Tibial artery (tissue), 4 donors: Measurements from ENCODE around the gene CST8.

Experiments used
- DNase-seq, 2 donors: peaks; one replicate each; pipeline ENCODE4 v3.0.0-alpha.2; 2019
- H3K27ac ChIP-seq, 2 donors: fragments of 200-600 bp; sonication (generic) in 1 of 2; 1 replicate in 1 of 2; 2 replicates in 1 of 2; pipeline ENCODE4 v1.5.1; 2018 to 2019; ENCODE audit warnings: mild to moderate bottlenecking in 1 of 2
- H3K27me3 ChIP-seq, 2 donors: fragments of 200-600 bp; sonication (generic) in 1 of 2; one replicate each; pipeline versions ENCODE4 v1.5.1 to v1.6.0; 2016 to 2019
- H3K36me3 ChIP-seq, 3 donors: fragments of 200-600 bp; sonication (generic) in 2 of 3; one replicate each; pipeline ENCODE4 v1.5.1; 2016 to 2019; ENCODE audit warnings: mild to moderate bottlenecking in 2 of 3
- H3K4me1 ChIP-seq, 4 donors: fragments of 200-600 bp; sonication (generic) in 2 of 4; 1 replicate in 3 of 4; 2 replicates in 1 of 4; pipeline ENCODE4 v1.5.1; 2016 to 2019
- H3K4me3 ChIP-seq, 2 donors: fragments of 200-600 bp; sonication (generic) in 1 of 2; 1 replicate in 1 of 2; 2 replicates in 1 of 2; pipeline ENCODE4 v1.5.1; 2018 to 2019; ENCODE audit warnings: mild to moderate bottlenecking in 2 of 2
- H3K9me3 ChIP-seq, 3 donors: fragments of 200-600 bp; sonication (generic) in 1 of 3; one replicate each; pipeline ENCODE4 v1.5.1; 2016 to 2019
- CTCF ChIP-seq, 2 experiments: fragments of 200-600 bp in 1 of 2; fragments of 450-650 bp in 1 of 2; IDR thresholded peaks; one replicate each; pipeline ENCODE4 v1.5.1; 2017 to 2019; ENCODE audit warnings: antibody characterized with exemption in 2 of 2, mild to moderate bottlenecking in 1 of 2, moderate library complexity in 1 of 2
- intact Hi-C: fragments of 100-400 bp; cut with DNase I; formaldehyde crosslinking; loops from one replicate; pipeline ENCODE4 v1.15.0; 2023; ENCODE audit warnings: low total_unique reads

CST8 gene

DNA sequence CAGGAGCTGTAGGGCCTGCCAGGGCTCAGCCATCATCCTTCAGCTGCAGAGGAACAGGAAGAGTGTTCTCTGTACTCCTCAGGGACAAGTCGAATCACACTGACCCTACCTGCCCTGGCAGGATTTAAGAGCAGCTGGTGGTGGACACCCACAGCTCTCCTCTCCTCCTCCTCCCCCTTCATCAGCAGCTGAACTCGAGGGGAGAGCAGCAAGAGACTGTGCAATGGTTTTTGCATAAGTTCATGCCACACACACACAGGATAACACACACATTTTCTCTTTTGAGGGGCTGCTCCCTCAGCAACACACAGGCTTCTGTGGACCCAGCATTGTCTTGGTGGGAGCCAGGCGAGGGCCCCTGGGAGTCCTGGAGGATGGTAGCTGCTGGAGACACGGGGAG, 38.1 kb upstream of the CST8 start, which contains the start of gene CST11:
CST11 (minus strand) TSS at position 101 of the 400 bp plus-strand sequence; CDS start at position 36, 65 bp downstream.
- Histone ChIP-seq H3K36me3 (no peaks in the 10 kb centered on the region), H3K4me3 (no peak within 1 kb of the TSS), H3K27ac (no peak within 1 kb of the TSS), H3K9me3 (peaks cover 0 to 4% (median 0%) of the 10 kb centered on the region in 3 donors), H3K27me3 (peaks cover 0 to 27% of the 10 kb centered on the region in 2 donors), H3K4me1 (no peaks in the 10 kb centered on the region)
- no peak for TF ChIP-seq CTCF (IDR thresholded peaks at IDR 0.05)
- intact Hi-C loops: no loop called here
- no peak for DNase-seq

DNA sequence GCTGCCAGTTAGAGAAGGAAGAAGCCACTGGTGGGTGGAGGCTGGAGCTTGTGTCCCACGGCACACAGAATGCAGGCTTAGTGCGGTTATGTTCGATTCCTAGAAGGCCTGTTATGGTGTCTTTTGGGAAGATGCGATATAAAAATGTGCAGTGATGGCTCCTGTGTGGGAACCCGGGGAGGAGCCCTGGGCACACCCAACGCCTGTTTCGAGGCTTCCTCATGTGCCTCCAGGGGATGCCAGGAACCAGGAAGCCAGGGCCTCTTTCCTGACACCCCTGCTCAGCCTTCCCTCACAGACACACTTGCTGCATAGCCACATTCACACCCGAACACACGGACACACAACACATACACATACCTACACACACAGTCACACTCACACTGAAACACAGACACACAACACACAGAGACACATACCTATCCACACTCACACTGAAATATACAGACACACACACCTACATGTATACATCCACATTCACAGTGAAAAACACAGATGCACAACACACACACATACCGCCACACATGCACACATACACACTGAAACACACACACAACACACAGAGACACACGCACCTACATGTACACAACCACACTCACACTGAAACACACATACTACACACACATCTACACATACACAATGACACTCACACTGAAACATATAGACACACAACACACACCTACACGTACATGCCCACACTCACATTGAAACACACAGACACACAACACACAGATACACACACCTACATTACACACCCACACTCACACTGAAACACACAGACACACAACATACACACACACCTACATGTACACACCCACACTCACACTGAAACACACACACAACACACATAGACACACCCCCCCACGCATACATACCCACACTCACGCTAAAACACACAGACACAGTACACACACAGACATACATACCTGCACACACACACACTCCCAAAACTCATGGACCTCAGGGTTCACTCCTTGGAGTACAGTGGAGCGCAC, 37.1 kb upstream of the CST8 start:
- Histone ChIP-seq H3K4me1 (no peaks in the 10 kb centered on the region), H3K27ac (no peak overlapping the region), H3K27me3 (peaks cover 0 to 27% of the 10 kb centered on the region in 2 donors), H3K36me3 (no peaks in the 10 kb centered on the region), H3K4me3 (no peak overlapping the region), H3K9me3 (peaks cover 0 to 4% (median 0%) of the 10 kb centered on the region in 3 donors)
- no peak for TF ChIP-seq CTCF (IDR thresholded peaks at IDR 0.05)
- no peak for DNase-seq
- intact Hi-C loops: no loop called here

DNA sequence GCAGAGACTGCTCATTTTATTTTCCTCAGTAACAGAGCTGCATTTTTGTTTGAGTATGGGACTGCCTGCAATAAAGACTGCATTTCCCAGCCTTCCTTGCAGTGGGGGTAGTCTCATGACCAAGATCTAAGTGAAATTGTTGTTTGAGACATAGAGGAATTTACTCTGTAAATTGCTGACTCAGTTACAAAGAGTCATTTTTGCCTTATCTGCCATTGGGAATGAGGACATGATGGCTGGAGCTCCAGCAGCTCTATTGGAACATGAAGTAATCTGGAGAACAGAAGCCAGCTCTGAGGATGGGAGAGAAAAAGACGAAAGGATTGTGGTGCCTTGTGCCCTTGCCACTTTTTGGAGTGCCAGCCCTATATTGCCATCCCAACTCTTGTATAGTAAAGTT, 36.1 kb upstream of the CST8 start:
- Histone ChIP-seq H3K4me1 (no peaks in the 10 kb centered on the region), H3K9me3 (peaks cover 0 to 4% (median 0%) of the 10 kb centered on the region in 3 donors), H3K36me3 (no peaks in the 10 kb centered on the region), H3K27ac (no peak overlapping the region), H3K27me3 (peaks cover 0 to 27% of the 10 kb centered on the region in 2 donors), H3K4me3 (no peak overlapping the region)
- no peak for TF ChIP-seq CTCF (IDR thresholded peaks at IDR 0.05)
- no peak for DNase-seq
- intact Hi-C loops: no loop called here

GRCh38 chr20:23455639-23456038, 35.3 kb upstream of the CST8 start:
- H3K36me3 ChIP-seq: no peaks in the 10 kb centered on the region
- peaks cover 0 to 4% (median 0%) of the 10 kb centered on the region in 3 donors for H3K9me3 ChIP-seq
- TF ChIP-seq CTCF (IDR thresholded peaks at IDR 0.05): no peak
- intact Hi-C loops: no loop called here
- H3K4me3 ChIP-seq: no peak overlapping the region
- H3K27me3 ChIP-seq: peaks cover 0 to 27% of the 10 kb centered on the region in 2 donors
- no peak overlapping the region for H3K27ac ChIP-seq
- no peaks in the 10 kb centered on the region for H3K4me1 ChIP-seq
- no peak for DNase-seq

GRCh38 chr20:23456409-23456808, 34.5 kb upstream of the CST8 start:
- H3K27ac ChIP-seq: no peak overlapping the region
- peaks cover 0 to 26% of the 10 kb centered on the region in 2 donors for H3K27me3 ChIP-seq
- TF ChIP-seq CTCF (IDR thresholded peaks at IDR 0.05): no peak
- DNase-seq: no peak
- peaks cover 0 to 4% (median 0%) of the 10 kb centered on the region in 3 donors for H3K9me3 ChIP-seq
- H3K4me3 ChIP-seq: no peak overlapping the region
- H3K36me3 ChIP-seq: no peaks in the 10 kb centered on the region
- intact Hi-C loops: no loop called here
- H3K4me1 ChIP-seq: no peaks in the 10 kb centered on the region
